Esophagus squamous epithelium (tissue), 5 donors: ENCODE measurements around the gene STMN1. TPM values are rescaled to one million over a fixed set of nuclear protein-coding genes. Genes with fewer than 3 reads are reported as not detected.

Experiments
- DNase-seq: peaks from one replicate; lab custom pipeline; 2025; lab: John Stamatoyannopoulos, UW
- H3K27ac ChIP-seq, 4 donors: fragments of 200-600 bp; sonication (generic); one replicate each; pipeline ENCODE4 v1.5.1; 2016 to 2019; ENCODE audit warnings: mild to moderate bottlenecking in 1 of 4
- H3K27me3 ChIP-seq, 4 donors: fragments of 200-600 bp; sonication (generic); 1 replicate in 3 of 4; 2 replicates in 1 of 4; pipeline versions ENCODE4 v1.5.1 to v1.6.0; 2017 to 2021; ENCODE audit warnings: antibody characterized with exemption in 1 of 4
- H3K36me3 ChIP-seq, 3 donors: fragments of 200-600 bp; sonication (generic); one replicate each; pipeline ENCODE4 v1.5.1; 2016 to 2019
- H3K4me1 ChIP-seq, 3 donors: fragments of 200-600 bp; sonication (generic); one replicate each; pipeline ENCODE4 v1.5.1; 2017 to 2019
- H3K4me3 ChIP-seq, 4 donors: fragments of 200-600 bp; sonication (generic); 1 replicate in 3 of 4; 2 replicates in 1 of 4; pipeline ENCODE4 v1.5.1; 2016 to 2019; ENCODE audit warnings: mild to moderate bottlenecking in 2 of 4, moderate library complexity in 1 of 4
- H3K9me3 ChIP-seq, 3 donors: fragments of 200-600 bp; sonication (generic); one replicate each; pipeline ENCODE4 v1.5.1; 2016 to 2019
- CTCF ChIP-seq, 6 experiments: fragments of 450-650 bp in 4 of 6; fragments of 200-600 bp in 2 of 6; sonication (generic) in 2 of 6; IDR thresholded peaks; one replicate each; pipeline ENCODE4 v1.5.1; 2016 to 2019; ENCODE audit warnings: antibody characterized with exemption in 6 of 6, mild to moderate bottlenecking in 4 of 6, moderate library complexity in 4 of 6
- POLR2A ChIP-seq, 4 donors: fragments of 450-650 bp; IDR thresholded peaks; one replicate each; pipeline ENCODE4 v1.6.1; 2017; ENCODE audit warnings: antibody characterized with exemption in 4 of 4, mild to moderate bottlenecking in 4 of 4, moderate library complexity in 3 of 4
- WGBS, 2 donors: methylation state at CpG; one replicate each; pipeline ENCODE4 v1.1.5; 2018; 5-methylcytosine and 5-hydroxymethylcytosine counted together
- intact Hi-C: fragments of 100-400 bp; cut with DNase I; formaldehyde crosslinking; loops from one replicate; pipeline ENCODE4 v1.15.0; 2022
- total RNA-seq, 4 donors: library from RNA; depleted of rRNA; stranded (reverse); fragments of >200 nt; gene quantifications; one replicate each; pipeline ENCODE4 v1.1.0, GENCODE V29; 2016
- donor health status: DM: yes; HTN: yes; CAD: no.

The STMN1 gene
- total RNA-seq, 4 donors from 2014 or later, result 29.6 to 65.5 (median 42.7) TPM

- Histone ChIP-seq H3K36me3 (peaks cover 0 to 16% (median 0%) of the 10 kb centered on the region in 3 donors), H3K4me3 (peak overlapping the region; percentile 56 to 84 (median 72)), H3K9me3 (no peaks in the 10 kb centered on the region), H3K27ac (peak overlapping the region; percentile 68 to 85 (median 76)), H3K4me1 (peaks cover 11 to 43% (median 16%) of the 10 kb centered on the region in 3 donors), H3K27me3 (no peaks in the 10 kb centered on the region)
- WGBS, 2 donors, result 1% methylated on average over 15 to 18 of the region's 34 CpGs
- TF ChIP-seq POLR2A (IDR thresholded peaks at IDR 0.05) (no peak), CTCF (IDR thresholded peaks at IDR 0.05) (no peak)
- peak; percentile 69 for DNase-seq
- intact Hi-C loops, result no loop called here
These were observed 1.1 kb downstream of the STMN1 start for GRCh38 chr1:25904943-25905679.

GRCh38 chr1:25903986-25904385, 2.2 kb downstream of the STMN1 start:
- 44 to 57% methylated on average over 3 of the region's 3 CpGs for WGBS, 2 donors
- Histone ChIP-seq H3K4me1 (peaks cover 13 to 54% (median 21%) of the 10 kb centered on the region in 3 donors), H3K27ac (peak overlapping the region in 1 of 4 donors; percentile 77), H3K27me3 (no peaks in the 10 kb centered on the region), H3K4me3 (no peak overlapping the region), H3K9me3 (no peaks in the 10 kb centered on the region), H3K36me3 (peaks cover 0 to 20% (median 0%) of the 10 kb centered on the region in 3 donors)
- DNase-seq, result no peak
- TF ChIP-seq POLR2A (IDR thresholded peaks at IDR 0.05) (no peak), CTCF (IDR thresholded peaks at IDR 0.05) (no peak)
- intact Hi-C loops, result no loop called here

- WGBS, 2 donors, result 88 to 91% methylated on average over 3 of the region's 3 CpGs
These were observed 3.8 kb downstream of the STMN1 start for GRCh38 chr1:25902462-25902861.

GRCh38 chr1:25900219-25900618, 6.0 kb downstream of the STMN1 start:
- peaks cover 8 to 53% (median 19%) of the 10 kb centered on the region in 3 donors for H3K4me1 ChIP-seq
- intact Hi-C loops, result no loop called here
- no peaks in the 10 kb centered on the region for H3K9me3 ChIP-seq
- H3K4me3 ChIP-seq, result no peak overlapping the region
- DNase-seq, result no peak
- TF ChIP-seq CTCF (IDR thresholded peaks at IDR 0.05), result no peak
- no peaks in the 10 kb centered on the region for H3K27me3 ChIP-seq
- H3K27ac ChIP-seq, result peak overlapping the region in 1 of 4 donors; percentile 9
- H3K36me3 ChIP-seq, result peaks cover 0 to 25% (median 0%) of the 10 kb centered on the region in 3 donors
- WGBS, 2 donors, result 72 to 85% methylated on average over 5 of the region's 5 CpGs

More at GRCh38 chr1:25902462-25902861, 3.8 kb downstream of the STMN1 start:
- TF ChIP-seq POLR2A (IDR thresholded peaks at IDR 0.05), result no peak
- TF ChIP-seq CTCF (IDR thresholded peaks at IDR 0.05), result no peak
- no peaks in the 10 kb centered on the region for H3K27me3 ChIP-seq
- intact Hi-C loops, result no loop called here
- H3K36me3 ChIP-seq, result peaks cover 0 to 24% (median 0%) of the 10 kb centered on the region in 3 donors
- no peak overlapping the region for H3K27ac ChIP-seq
- peaks cover 13 to 60% (median 21%) of the 10 kb centered on the region in 3 donors for H3K4me1 ChIP-seq
- no peak for DNase-seq
- no peak overlapping the region for H3K4me3 ChIP-seq
- H3K9me3 ChIP-seq, result no peaks in the 10 kb centered on the region

GRCh38 chr1:25899792-25900191, 6.4 kb downstream of the STMN1 start:
- DNase-seq, result no peak
- H3K27me3 ChIP-seq, result no peaks in the 10 kb centered on the region
- peaks cover 0 to 25% (median 0%) of the 10 kb centered on the region in 3 donors for H3K36me3 ChIP-seq
- H3K27ac ChIP-seq, result peak overlapping the region in 2 of 4 donors; percentile 9 to 46
- TF ChIP-seq CTCF (IDR thresholded peaks at IDR 0.05), result no peak
- no peak for TF ChIP-seq POLR2A (IDR thresholded peaks at IDR 0.05)
- no peak overlapping the region for H3K4me3 ChIP-seq
- H3K9me3 ChIP-seq, result no peaks in the 10 kb centered on the region
- peaks cover 8 to 53% (median 19%) of the 10 kb centered on the region in 3 donors for H3K4me1 ChIP-seq
- intact Hi-C loops, result no loop called here
- 47 to 55% methylated on average over 6 of the region's 6 CpGs for WGBS, 2 donors
